Prostate gland (tissue), 2 donors: Measurements from ENCODE around the gene GFM1. TPM values are rescaled to one million over a fixed set of nuclear protein-coding genes. Genes with fewer than 3 reads are reported as not detected.
A peak's percentile ranks its signal among the peaks of the same experiment; 100 is the strongest.

Experiments used
- DNase-seq: peaks from one replicate; pipeline ENCODE4 v3.0.0-alpha.2; 2019; ENCODE audit warnings: low spot score
- H3K27ac ChIP-seq, 2 donors: fragments of 200-600 bp; sonication (generic); 2 replicates each; pipeline ENCODE4 v1.5.1; 2017 to 2019
- H3K27me3 ChIP-seq: fragments of 200-600 bp; sonication (generic); replicated peaks from 2 replicates; pipeline ENCODE4 v1.5.1; 2019; ENCODE audit not compliant: insufficient read depth
- H3K36me3 ChIP-seq, 2 donors: fragments of 200-600 bp; sonication (generic); 1 replicate in 1 of 2; 2 replicates in 1 of 2; pipeline versions ENCODE4 v1.5.1 to v1.8.1; 2017 to 2019
- H3K4me1 ChIP-seq: fragments of 200-600 bp; sonication (generic); replicated peaks from 2 replicates; pipeline ENCODE4 v1.5.1; 2019
- H3K4me3 ChIP-seq, 2 donors: fragments of 200-600 bp; sonication (generic); 2 replicates each; pipeline ENCODE4 v1.5.1; 2017 to 2019
- H3K9me3 ChIP-seq: fragments of 200-600 bp; sonication (generic); 2 replicates; pipeline ENCODE4 v1.5.1; 2017
- POLR2A ChIP-seq: fragments of 450-650 bp; IDR thresholded peaks from one replicate; pipeline ENCODE4 v1.6.1; 2016; ENCODE audit warnings: antibody characterized with exemption, mild to moderate bottlenecking
- POLR2AphosphoS5 ChIP-seq: sonication (generic); formaldehyde crosslinking; IDR thresholded peaks from one replicate; pipeline ENCODE4 v1.6.1; 2017; ENCODE audit warnings: antibody characterized with exemption
- WGBS: methylation state at CpG from one replicate; pipeline ENCODE4 v1.1.5; 2018; 5-methylcytosine and 5-hydroxymethylcytosine counted together
- intact Hi-C: fragments of 100-400 bp; cut with DNase I; formaldehyde crosslinking; loops from one replicate; pipeline ENCODE4 v1.14.2; 2022
- total RNA-seq, 2 donors: library from RNA; depleted of rRNA; stranded (reverse); fragments of >200 nt; gene quantifications; one replicate each; pipeline ENCODE4 v1.1.0, GENCODE V29; 2016
- TF ChIP-seq, protein P1 (sequence below), 4 experiments: fragments of 200-600 bp in 2 of 4; fragments of 450-650 bp in 2 of 4; sonication (generic) in 2 of 4; IDR thresholded peaks; 1 replicate in 3 of 4; 2 replicates in 1 of 4; pipeline ENCODE4 v1.5.1; 2016 to 2019; ENCODE audit warnings: antibody characterized with exemption in 4 of 4, mild to moderate bottlenecking in 2 of 4, moderate library complexity in 2 of 4

GFM1 gene
- total RNA-seq, 2 donors from 2014 or later, result 54.1 to 68.9 TPM

DNA sequence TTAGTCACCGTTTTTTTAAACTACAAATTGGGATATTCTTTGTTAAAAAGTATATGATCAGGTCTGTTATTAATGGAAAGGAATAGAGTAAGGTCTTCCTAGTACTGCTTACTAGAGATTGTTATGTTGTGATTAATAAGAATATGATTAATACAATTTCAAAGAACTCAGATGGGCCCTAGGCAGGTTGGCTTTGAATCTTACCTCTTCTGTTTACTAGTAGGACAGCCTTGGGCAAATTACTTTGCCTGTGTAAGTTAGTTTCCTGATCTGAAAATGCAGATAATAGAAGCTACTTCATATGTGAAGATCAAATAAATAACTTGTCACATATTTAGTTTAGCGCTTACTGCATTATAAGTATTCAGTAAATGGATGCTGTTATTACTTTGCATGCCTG is 6.9 kb downstream of the GFM1 start:
- intact Hi-C loops, result no loop called here
- Histone ChIP-seq H3K27me3 (no peaks in the 10 kb centered on the region), H3K27ac (no peak overlapping the region), H3K36me3 (no peaks in the 10 kb centered on the region), H3K4me3 (no peak overlapping the region), H3K4me1 (no peaks in the 10 kb centered on the region), H3K9me3 (no peaks in the 10 kb centered on the region)
- WGBS, result 98% methylated on average over 2 of the region's 2 CpGs
- TF ChIP-seq, protein P1, sequence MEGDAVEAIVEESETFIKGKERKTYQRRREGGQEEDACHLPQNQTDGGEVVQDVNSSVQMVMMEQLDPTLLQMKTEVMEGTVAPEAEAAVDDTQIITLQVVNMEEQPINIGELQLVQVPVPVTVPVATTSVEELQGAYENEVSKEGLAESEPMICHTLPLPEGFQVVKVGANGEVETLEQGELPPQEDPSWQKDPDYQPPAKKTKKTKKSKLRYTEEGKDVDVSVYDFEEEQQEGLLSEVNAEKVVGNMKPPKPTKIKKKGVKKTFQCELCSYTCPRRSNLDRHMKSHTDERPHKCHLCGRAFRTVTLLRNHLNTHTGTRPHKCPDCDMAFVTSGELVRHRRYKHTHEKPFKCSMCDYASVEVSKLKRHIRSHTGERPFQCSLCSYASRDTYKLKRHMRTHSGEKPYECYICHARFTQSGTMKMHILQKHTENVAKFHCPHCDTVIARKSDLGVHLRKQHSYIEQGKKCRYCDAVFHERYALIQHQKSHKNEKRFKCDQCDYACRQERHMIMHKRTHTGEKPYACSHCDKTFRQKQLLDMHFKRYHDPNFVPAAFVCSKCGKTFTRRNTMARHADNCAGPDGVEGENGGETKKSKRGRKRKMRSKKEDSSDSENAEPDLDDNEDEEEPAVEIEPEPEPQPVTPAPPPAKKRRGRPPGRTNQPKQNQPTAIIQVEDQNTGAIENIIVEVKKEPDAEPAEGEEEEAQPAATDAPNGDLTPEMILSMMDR (IDR thresholded peaks at IDR 0.05), result no peak
- TF ChIP-seq POLR2A (no peak), POLR2AphosphoS5 (no peak)
- no peak for DNase-seq

DNA sequence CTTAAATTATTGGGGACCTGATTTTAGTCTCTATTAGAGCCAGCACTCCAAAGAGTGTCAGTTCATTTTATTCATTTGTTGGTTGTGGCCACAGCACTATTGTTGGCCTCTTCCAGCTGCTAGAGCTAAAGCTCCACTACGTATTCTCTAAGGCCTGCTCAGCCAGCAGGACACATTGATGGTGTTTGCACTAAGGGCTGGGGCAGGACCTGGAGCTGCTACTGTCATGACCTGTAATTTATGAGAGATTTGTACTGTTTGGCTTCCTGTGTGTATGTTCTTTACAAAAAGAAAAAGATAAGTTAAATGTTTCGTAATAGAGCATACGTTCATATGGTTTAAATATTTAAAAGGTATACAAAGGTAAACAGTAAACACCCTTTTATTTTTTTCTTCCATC is 8.1 kb downstream of the GFM1 start:
- no peaks in the 10 kb centered on the region for H3K4me1 ChIP-seq
- intact Hi-C loops, result no loop called here
- DNase-seq, result no peak
- H3K4me3 ChIP-seq, result no peak overlapping the region
- H3K27me3 ChIP-seq, result no peaks in the 10 kb centered on the region
- TF ChIP-seq POLR2A, result no peak
- TF ChIP-seq POLR2AphosphoS5, result no peak
- TF ChIP-seq, protein P1 (IDR thresholded peaks at IDR 0.05), result no peak
- no peaks in the 10 kb centered on the region for H3K36me3 ChIP-seq
- 67% methylated on average over 3 of the region's 3 CpGs for WGBS
- H3K27ac ChIP-seq, result no peak overlapping the region
- H3K9me3 ChIP-seq, result no peaks in the 10 kb centered on the region

DNA sequence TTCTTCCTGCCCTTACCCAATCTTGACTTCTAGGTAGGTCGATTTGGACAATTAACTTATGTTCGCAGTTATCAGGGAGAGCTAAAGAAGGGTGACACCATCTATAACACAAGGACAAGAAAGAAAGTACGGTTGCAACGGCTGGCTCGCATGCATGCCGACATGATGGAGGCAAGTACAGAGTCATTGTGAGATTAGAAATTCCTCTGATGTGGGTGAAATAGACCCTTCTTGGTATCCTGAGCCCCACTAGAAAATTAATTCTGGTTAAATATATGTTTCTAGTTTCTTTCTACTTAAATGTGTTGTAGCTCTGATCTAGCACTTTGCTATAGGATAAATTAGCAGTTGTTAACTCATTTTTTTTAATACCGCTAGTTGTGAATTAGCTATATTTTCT is 14.6 kb downstream of the GFM1 start:
- DNase-seq, result no peak
- Histone ChIP-seq H3K36me3 (no peaks in the 10 kb centered on the region), H3K27me3 (no peaks in the 10 kb centered on the region), H3K4me3 (no peak overlapping the region), H3K4me1 (no peaks in the 10 kb centered on the region), H3K27ac (no peak overlapping the region), H3K9me3 (no peaks in the 10 kb centered on the region)
- intact Hi-C loops, result loop anchor here (2.0 kb wide), 1 partner anchor 130 kb away; no protein-coding TSS in a partner anchor
- TF ChIP-seq, protein P1 (IDR thresholded peaks at IDR 0.05), result no peak
- no peak for TF ChIP-seq POLR2A
- 92% methylated on average over 7 of the region's 7 CpGs for WGBS

DNA sequence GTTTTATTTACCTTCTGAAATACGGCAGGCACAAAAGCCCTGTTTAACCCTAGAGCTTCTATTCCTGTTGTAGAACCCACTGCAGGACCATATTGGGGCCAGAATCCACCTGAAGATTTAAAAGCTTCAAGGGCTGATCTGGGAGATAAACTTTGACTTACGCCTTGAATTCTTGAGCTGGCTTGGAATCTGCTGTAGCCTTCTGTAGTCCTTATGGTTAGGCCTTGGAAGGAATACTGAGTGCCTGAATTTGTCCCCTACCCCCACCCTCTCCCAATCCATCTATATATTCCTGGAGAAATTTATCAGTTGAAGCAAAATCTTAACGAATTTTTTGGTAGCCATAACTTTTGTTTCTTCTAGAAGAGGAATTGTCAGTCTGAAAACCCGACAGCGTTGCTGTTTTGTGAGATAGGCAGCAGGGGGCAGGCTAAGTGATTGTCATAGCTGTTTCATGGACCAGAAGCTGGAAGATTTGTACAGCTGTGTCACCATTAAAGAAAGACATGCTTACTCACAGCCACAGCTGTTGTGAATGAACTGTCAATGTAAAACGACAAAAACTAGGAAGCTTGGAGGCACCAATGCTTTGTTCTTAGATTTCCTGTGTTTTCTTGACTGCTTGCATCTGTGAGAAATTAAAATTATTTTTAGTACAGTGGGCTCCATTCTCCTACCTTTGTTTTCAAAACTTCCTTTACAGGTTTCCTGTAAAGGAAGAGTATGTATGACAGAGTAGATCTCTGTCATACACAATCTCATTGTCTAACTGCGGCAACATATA is 15.3 kb downstream of the GFM1 start:
- 44% methylated on average over 7 of the region's 7 CpGs for WGBS
- Histone ChIP-seq H3K9me3 (no peaks in the 10 kb centered on the region), H3K4me3 (no peak overlapping the region), H3K27ac (peak overlapping the region in 1 of 2 donors; percentile 32), H3K27me3 (no peaks in the 10 kb centered on the region), H3K36me3 (no peaks in the 10 kb centered on the region), H3K4me1 (no peaks in the 10 kb centered on the region)
- intact Hi-C loops, result loop anchor here (2.0 kb wide), 1 partner anchor 129 kb away; no protein-coding TSS in a partner anchor
- peak; percentile 50 for DNase-seq
- TF ChIP-seq POLR2AphosphoS5 (peak; percentile 14), POLR2A (no peak)
- TF ChIP-seq, protein P1 (IDR thresholded peaks at IDR 0.05), result peak; percentile 14 to 70 (median 66)

DNA sequence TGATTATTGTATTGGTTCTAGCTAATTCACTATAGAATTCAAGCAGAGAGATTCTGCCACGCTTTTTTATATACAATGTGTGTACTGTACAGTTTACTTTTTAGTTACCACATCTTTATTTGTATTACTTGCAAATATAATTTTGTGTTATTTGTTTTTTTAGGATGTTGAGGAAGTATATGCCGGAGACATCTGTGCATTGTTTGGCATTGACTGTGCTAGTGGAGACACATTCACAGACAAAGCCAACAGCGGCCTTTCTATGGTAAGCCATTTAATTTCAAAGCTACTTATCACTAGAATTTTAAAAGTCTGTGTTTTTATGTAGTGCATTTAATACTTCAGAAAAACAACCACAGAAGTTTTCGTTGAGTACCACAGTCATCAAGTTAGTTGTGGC is 16.4 kb downstream of the GFM1 start:
- no peak overlapping the region for H3K4me3 ChIP-seq
- H3K27ac ChIP-seq, result no peak overlapping the region
- H3K4me1 ChIP-seq, result no peaks in the 10 kb centered on the region
- no peak for TF ChIP-seq POLR2AphosphoS5
- TF ChIP-seq, protein P1 (IDR thresholded peaks at IDR 0.05), result no peak
- TF ChIP-seq POLR2A, result no peak
- intact Hi-C loops, result no loop called here
- H3K9me3 ChIP-seq, result no peaks in the 10 kb centered on the region
- WGBS, result 67% methylated on average over 4 of the region's 4 CpGs
- H3K36me3 ChIP-seq, result no peaks in the 10 kb centered on the region
- H3K27me3 ChIP-seq, result no peaks in the 10 kb centered on the region
- DNase-seq, result no peak
